ENCODE measurements around the gene NUMBL. TPM values are rescaled to one million over a fixed set of nuclear protein-coding genes. Genes with fewer than 3 reads are reported as not detected.
A peak's percentile ranks its signal among the peaks of the same experiment; 100 is the strongest.

Gene NUMBL
- total and polyA plus RNA-seq, 9 of the 15 experiments (the other 6 are each of a cell fraction or from before 2014, with no cell fraction given): 0.39 to 38.6 (median 6.6) TPM

DNA sequence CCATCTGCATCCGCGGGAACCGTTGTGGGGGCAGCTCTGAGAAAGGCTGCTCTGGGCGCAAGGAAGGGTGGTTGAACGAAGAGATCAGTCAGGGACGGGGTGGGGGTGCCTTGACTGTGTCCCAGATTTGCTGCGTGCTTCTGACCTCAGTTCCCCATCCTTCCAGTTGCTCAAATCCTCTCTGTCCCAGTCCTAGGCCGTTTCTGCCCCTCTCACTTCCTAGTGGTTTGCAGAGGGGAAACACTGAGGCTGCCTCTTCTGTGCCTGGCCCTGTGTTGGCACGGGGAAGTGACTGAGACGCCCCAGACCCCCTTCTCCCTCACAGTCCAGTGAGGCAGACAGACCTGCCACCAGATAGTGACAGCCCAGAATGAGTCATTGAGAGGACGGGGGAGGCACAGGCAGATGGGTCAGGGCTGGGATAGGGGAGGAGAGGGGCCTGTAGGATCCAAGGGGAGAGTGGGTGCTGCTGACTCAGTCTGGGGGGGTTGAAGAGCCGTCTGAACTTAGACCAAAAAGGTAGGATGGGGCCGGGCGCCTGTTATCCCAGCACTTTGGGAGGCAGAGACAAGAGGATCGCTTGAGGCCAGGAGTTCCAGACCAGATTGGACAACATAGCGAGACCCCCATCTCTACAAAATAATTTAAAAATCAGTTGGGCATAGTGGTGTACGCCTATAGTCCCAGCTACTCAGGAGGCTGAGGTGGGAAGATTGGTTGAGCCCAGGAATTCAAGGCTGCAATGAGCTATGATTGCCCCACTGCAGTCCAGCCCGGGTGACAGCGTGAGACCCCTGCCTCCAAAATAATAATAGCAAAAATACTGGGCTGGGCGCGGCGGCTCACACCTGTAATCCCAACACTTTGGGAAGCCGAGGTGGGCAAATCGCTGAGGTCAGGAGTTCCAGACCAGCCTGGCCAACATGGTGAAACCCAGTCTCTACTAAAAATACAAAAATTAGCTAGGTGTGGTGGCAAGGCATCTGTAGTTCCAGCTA lies 26.5 kb downstream of the NUMBL start (continued):
- TF ChIP-seq, protein P1, sequence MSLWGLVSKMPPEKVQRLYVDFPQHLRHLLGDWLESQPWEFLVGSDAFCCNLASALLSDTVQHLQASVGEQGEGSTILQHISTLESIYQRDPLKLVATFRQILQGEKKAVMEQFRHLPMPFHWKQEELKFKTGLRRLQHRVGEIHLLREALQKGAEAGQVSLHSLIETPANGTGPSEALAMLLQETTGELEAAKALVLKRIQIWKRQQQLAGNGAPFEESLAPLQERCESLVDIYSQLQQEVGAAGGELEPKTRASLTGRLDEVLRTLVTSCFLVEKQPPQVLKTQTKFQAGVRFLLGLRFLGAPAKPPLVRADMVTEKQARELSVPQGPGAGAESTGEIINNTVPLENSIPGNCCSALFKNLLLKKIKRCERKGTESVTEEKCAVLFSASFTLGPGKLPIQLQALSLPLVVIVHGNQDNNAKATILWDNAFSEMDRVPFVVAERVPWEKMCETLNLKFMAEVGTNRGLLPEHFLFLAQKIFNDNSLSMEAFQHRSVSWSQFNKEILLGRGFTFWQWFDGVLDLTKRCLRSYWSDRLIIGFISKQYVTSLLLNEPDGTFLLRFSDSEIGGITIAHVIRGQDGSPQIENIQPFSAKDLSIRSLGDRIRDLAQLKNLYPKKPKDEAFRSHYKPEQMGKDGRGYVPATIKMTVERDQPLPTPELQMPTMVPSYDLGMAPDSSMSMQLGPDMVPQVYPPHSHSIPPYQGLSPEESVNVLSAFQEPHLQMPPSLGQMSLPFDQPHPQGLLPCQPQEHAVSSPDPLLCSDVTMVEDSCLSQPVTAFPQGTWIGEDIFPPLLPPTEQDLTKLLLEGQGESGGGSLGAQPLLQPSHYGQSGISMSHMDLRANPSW (CRISPR knock-in tag; IDR thresholded peaks at IDR 0.05): no peak
- no peak for TF ChIP-seq POLR2G (IDR thresholded peaks at IDR 0.05; ENCODE audit: low read depth, low read length)
- TF ChIP-seq ESRRB (CRISPR knock-in tag; IDR thresholded peaks at IDR 0.05; ENCODE audit: borderline replicate concordance): no peak
- TF ChIP-seq MYNN (IDR thresholded peaks at IDR 0.05): peak; percentile 76; the same call in 1 of the 2 replicates
- no peak for TF ChIP-seq MYNN (CRISPR knock-in tag; IDR thresholded peaks at IDR 0.05)
- no peak for TF ChIP-seq SAP30 (IDR thresholded peaks at IDR 0.05; ENCODE audit: borderline replicate concordance, insufficient read depth, low read depth, low read length, poor library complexity, severe bottlenecking)
- TF ChIP-seq ZNF778 (CRISPR knock-in tag; IDR thresholded peaks at IDR 0.05): no peak
- TF ChIP-seq RNF2 (IDR thresholded peaks at IDR 0.05): peak; percentile 62
- TF ChIP-seq BRF2 (IDR thresholded peaks at IDR 0.05; ENCODE audit: borderline replicate concordance, insufficient read depth, insufficient read length): no peak
- no peak for TF ChIP-seq ARID4B (CRISPR knock-in tag; IDR thresholded peaks at IDR 0.05)
- TF ChIP-seq, protein P2, sequence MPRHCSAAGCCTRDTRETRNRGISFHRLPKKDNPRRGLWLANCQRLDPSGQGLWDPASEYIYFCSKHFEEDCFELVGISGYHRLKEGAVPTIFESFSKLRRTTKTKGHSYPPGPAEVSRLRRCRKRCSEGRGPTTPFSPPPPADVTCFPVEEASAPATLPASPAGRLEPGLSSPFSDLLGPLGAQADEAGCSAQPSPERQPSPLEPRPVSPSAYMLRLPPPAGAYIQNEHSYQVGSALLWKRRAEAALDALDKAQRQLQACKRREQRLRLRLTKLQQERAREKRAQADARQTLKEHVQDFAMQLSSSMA (CRISPR knock-in tag; IDR thresholded peaks at IDR 0.05): no peak
- TF ChIP-seq NFYB (IDR thresholded peaks at IDR 0.05; ENCODE audit: extremely low read depth, insufficient read length): no peak
- peak; percentile 65; the same call in 1 of the 2 replicates for TF ChIP-seq SUPT5H (IDR thresholded peaks at IDR 0.05)
- no peak for TF ChIP-seq MAFF (IDR thresholded peaks at IDR 0.05; ENCODE audit: low read length)
- no peak for TF ChIP-seq ZNF561 (CRISPR knock-in tag; conservative IDR thresholded peaks at IDR 0.05)
- peak; percentile 55; the same call in 1 of the 2 replicates for TF ChIP-seq TCF3 (CRISPR knock-in tag; IDR thresholded peaks at IDR 0.05)

Data from K562 (cell line).